ENCODE results near the gene EIF2B1.

The EIF2B1 gene

DNA sequence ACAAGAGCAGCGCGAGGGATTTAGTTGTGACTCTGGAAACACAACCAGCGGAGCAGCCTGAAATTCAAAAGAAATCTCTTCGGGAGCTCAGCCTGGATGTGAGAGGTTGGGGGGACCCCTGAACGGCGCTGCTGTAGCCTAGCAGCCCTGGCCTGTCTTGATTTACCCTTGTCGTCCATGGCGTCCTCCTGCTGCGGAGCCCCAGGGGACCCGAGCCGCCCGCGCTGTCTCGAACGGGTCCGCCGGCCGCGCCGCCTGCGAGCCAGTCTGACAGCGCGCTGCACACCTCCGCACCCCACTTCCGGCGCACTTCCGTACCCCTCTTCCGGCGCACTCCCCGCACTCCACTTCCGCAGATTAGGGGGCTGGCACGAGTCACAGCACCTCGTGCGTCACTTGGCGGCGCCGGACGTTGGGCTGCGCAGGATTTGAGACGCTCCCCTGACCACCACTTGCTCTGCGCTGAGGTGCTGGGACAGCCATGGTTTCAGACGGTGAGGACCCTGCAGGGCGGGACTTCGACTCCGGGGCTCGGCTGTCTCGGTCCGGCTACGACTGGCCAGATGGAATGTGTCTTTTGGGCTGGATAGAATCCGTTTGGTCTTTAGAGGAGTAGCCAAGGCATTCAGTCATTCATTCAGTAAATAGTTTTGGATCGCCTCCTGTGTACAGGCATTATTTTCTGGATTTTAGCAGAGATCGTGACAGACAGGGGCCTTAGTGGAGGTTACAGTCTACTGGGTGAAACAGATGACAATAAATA, at the start of gene EIF2B1, which contains the start of gene GTF2H3:
Gene EIF2B1, minus strand, starts transcription at position 308 of the 763 bp plus-strand sequence. Its CDS starts 129 bp downstream, at position 179.
Gene GTF2H3, plus strand, starts transcription at position 451 of the 763 bp plus-strand sequence. Its CDS starts 31 bp downstream, at position 482.
- DNase-seq, result peak; percentile 97

DNA sequence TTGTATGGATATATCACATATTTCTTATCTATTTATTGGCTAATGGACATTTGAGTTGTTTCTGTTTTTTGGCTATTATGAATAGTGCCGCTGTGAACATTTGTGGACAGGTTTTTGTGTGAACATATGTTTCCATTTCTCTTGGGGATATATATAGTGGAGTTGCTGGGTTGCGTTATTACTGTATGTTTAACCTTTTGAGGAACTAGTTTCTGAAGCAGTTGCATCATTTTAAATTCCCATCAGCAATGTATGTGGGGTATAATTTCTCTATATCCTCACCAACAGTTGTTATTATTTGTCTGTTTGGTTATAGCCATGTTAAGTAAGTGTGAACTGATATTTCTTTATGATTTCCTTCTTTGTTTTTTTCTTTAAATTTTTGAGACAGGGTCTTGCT, 48.1 kb upstream of the EIF2B1 start:
- no peak for DNase-seq

DNA sequence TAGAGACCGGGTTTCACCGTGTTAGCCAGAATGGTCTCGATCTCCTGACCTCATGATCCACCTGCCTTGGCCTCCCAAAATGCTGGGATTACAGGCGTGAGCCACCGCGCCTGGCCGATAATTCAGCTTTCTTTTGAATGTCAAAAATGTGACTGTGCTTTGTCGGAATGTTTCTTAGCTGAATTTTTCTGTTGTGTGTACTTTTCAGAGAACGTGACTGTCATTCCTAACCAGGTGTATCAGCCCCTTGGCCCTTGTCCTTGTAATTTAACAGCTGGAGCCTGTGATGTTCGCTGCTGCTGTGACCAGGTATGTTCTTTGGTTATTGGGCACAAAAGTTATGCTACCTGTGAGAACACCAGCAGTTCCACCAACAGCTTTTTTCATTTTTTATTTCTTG, 45.5 kb upstream of the EIF2B1 start:
- DNase-seq, result no peak

DNA sequence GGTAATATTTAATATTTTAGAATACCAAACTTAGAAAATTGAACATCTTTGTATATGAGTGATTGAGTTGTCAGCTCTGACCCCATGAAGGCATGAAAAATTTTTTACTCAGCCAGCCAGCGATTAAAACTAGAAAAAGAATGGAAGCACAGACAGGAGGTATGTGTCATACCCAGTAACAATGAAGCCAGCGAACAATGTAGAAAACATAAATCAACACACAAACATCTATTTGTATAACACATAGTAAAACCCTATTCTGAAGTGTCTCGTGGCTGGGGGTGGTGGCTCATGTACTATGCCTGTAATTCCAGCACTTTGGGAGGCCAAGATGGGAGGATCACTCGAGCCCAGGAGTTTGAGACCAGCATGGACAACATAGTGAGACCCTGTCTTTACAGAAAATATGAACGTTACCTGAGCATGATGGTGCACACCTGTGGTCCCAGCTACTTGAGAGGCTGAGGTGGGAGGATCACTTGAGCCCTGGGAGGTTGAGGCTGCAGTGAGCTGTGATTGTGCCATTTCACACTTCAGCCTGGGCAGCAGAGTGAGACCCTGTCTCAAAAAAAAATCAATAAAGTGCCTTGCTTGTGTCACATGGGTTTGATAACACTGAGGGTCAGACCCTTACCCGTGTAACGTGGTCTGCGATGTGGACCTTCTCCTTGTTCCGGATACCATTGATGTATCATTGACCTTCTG, 43.3 kb upstream of the EIF2B1 start:
- DNase-seq, result no peak

DNA sequence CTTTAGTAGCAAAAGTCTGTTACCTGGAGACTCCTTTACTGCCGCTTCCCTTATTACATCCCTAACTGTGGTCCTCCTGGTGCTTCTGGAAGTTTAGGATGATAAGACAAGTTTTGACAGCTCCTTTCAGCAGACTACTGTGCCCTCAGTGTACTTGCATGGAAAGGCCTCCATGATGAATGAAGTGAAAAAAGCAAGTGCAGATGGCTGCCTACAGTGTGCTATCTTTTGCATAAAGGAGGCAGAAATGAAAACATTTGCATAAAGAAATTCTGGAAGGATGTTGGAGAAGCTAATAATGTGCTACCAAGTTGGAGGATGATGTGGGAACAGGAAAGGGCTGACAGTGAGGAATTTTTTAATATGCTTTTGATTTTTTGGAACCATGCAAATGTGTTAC, 42.0 kb upstream of the EIF2B1 start:
- DNase-seq, result no peak

DNA sequence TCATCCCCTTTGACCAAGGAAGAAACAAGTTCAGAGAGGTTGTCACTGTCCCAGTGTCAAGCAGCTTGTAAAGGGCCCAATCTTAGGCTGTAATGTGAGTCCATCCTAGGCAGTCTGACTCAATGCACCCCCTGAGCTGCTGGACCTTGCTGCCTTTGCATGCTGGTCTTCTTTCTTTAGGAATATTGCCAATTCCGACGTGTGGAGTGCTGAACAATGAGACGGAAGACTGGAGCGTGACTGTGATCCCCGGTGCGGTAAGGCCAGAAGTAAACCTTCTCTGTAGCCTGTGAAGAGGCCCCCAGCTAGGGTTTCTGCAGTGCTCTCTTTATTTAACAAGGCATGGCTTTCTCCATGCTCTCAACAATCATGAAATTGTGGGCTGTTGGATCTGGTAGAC, 38.4 kb upstream of the EIF2B1 start:
- no peak for DNase-seq

DNA sequence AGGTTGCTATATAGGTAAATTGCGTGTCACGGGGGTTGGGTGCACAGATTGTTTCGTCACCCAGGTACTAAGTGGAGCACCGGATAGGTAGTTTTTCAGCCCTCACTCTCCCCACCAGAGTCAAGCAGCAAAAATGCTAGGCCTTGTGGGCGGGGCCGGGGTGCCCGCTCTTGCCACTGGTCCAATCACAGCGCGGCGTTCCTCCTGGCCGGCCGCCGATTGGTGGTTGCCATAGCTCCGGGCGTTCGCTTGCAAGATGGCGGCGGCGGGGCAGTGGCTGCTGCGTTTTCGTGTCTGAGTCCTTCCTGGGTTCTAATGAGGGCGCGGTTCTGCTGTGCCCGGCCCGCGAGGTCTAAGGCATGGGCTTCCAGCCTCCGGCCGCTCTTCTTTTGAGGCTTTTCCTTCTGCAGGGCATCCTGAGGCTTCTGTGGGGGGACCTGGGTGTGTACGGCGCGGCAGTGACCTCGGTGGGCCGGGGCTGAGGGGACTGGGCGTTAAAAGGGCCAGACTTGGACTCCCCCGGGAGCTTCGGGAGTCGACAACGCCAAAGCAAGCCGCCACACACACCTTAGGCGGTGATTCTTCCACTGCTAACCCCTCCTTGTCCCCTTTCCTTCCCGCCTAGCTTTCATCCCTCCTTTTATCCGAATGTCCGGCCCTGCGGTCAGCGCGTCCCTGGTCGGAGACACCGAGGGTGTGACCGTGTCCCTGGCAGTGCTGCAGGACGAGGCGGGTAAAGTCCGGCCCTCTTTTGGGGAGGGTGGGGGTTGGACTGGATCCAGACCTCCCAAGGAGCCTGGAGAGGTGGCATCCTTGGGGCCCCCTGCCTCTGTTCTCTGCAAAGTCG, 37.6 kb upstream of the EIF2B1 start, which contains the start of gene TCTN2:
Gene TCTN2, plus strand, starts transcription at position 232 of the 847 bp plus-strand sequence. Its CDS starts 128 bp downstream, at position 360.
- peak; percentile 96 for DNase-seq

DNA sequence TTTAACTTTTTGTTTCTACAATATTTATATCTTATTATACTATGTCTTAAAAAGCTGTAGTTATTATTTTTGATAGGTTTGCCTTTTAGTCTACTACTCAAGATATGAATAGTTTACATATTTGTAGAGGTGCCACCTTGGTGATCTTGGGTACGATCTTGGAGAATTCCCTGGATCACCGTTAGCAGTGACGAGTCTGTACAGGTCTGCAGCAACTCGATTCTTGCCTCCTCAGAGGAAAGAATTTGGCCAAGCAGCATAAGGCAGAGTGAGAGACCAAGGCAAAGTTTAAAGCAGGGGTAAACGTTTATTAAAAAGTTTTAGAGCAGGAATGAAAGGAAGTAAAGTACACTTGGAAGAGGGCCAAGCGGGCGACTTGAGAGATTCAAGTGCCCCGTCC, 34.3 kb upstream of the EIF2B1 start:
- DNase-seq, result no peak

DNA sequence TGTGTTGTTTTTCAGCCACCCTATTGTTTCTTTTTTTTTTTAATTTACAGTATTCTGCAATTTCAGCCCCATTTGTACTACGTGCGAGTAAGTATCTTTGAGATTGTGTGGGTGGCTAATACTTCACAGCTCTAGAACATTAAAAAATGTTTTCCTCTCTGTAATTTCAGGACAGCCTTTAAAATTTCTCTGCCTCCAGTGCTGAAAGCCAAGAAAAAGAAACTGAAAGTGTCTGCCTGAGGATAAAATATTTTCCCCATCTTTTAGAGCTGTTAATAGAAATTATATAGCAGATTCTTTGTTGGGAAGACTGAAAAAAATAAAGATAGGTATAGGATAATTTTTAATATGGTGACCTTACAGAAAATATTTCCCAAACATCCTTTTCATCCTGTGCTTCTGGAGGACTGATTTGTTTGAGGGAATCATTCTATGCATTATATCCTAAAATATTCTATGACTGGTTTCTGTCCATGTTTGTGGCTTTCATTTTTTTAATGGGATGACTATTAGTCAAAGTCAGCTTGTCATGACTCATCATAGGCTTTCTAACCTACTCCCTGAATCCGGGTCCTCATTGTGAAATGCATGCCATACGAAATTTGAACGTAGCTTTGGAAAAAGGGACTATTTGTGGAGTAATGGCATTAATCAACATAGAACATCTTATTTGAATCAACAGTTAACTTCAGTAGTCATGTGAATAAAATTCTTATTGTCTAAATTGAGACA, 26.7 kb upstream of the EIF2B1 start:
- no peak for DNase-seq

DNA sequence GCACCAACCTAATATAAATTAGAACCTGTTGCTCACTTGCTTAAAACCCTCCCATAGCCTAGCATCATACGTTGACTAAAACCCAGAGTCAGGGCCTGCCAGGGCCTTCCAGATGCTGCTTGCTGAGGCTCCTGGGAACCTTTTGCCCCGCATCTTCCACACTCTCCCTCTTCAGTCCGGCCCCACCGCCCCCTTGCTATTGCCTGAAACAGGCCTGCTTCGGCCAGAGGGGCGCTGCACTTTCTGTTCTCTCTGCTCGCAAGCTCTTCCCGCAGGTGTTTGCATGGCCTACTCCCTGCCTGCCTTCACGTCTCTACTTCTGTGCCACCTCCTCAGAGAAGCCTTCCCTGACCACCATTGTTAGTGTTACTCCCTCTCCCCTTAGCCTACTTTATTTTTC, 23.7 kb upstream of the EIF2B1 start:
- DNase-seq, result no peak

DNA sequence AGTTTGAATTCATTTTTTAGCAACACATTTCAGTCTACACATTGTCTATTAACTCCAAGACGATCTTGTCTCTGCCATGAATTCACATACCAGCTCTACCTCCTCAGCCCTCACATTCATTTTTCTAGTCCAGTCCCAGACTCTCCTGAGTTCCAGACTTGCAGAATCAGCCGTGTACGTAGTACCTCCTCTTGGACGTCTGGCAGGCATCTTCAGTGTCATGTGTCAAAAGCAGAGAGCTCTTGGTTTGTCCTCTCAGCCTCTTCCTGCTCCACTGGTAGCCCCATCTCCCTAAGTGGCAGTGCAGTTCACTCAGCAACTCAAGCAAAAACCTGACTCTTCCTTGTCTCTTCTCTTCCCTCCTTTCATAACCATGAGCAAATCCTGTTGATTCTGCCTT, 22.9 kb upstream of the EIF2B1 start:
- DNase-seq, result no peak

DNA sequence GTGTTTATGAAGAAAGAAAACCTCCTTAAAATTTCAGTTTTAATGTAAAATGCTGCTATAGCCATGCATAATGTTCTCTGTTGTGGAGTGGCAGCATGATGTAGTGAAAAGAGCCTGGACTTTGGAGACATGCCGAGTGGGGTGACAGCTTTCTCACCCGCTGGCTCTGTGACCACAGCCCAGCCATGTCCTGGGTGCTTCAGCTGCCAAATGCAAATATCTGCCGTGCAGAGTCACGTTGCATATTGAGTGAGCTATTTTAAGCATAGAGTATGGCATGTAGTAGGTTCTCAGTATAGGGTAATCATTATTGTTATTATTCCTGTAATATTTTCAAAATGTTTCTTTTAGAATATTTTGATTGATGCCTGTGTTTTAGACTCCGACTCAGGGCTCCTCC, 21.9 kb upstream of the EIF2B1 start:
- DNase-seq, result no peak

DNA sequence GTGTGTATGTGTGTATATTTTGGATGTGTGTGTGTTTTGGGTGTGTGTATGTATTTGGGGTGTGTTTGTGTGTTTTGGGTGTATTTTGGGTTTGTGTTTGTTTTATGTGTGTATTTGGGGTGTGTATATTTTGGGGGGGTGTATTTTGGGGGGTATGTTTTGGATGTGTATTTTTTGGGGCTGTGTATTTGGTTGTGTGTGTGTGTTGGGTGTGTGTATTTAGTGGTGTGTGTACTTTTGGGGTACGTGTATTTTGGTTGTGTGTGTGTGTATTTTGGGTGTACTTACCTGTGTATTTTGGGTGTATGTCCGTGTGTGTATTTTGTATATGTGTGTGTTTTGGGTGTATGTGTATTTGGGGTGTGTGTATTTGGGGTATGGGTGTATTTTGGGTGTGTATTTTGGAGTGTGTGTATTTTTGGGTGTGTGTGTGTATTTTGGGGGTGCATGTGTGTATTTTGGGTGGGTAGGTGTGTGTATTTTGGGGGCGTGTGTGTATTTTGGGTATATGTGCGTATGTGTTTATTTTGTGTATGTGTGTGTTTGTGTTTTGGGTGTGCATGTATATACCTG, 20.7 kb upstream of the EIF2B1 start:
- no peak for DNase-seq

DNA sequence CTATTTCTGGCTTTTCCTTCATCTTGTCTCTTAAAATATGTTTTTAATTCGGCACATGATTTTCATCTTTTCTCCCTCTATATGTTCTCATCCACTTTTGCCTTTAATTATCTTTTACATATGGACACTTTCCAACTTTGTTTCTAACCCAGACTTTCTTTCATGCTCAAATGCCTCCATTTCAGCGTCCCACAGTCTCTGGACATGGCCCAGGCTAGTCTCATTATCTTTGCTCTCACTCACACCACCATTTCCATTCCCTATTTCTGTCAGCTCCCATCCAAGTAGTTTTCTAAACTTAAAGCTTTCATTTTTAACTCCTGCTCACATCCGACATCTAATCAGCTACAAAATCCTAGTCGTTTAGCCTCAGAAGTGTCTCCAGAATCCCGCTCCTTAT, 14.9 kb upstream of the EIF2B1 start:
- DNase-seq, result no peak

DNA sequence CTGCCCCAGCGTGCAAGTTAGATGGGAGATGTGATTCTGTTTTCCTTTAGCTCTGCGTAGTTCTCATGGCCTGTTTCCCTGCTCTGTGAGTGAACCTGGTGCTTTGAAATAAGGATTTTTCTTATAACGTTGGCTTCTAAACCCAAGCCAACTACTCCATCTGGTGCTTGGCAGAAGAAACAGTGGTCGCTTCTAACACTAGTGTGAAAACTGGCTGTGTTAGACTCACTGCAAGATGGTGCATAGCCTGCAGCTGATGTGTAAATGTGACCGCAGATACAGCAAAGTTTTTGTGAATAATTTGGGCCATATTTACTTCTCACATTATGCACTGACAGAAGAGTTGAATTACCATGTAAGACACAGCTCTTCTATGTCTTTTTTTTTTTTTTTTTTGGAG, 12.4 kb upstream of the EIF2B1 start:
- no peak for DNase-seq

DNA sequence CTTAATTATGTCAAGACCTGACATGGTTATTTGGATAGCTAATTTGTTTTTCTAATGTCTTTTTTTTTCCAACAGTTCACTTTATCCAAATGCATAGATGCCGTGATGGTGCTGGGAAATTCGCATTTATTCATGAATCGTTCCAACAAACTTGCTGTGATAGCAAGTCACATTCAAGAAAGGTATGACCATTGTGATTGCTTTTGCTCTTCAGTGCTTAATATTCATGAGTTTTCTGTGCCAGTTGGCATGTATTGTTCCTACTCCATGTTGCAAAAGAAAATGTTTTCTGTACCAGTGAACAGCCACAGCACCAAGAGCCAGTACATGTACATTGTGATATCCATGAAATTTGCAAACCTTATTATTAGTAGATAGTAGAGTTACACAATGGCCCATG, 11.9 kb upstream of the EIF2B1 start:
- DNase-seq, result no peak

DNA sequence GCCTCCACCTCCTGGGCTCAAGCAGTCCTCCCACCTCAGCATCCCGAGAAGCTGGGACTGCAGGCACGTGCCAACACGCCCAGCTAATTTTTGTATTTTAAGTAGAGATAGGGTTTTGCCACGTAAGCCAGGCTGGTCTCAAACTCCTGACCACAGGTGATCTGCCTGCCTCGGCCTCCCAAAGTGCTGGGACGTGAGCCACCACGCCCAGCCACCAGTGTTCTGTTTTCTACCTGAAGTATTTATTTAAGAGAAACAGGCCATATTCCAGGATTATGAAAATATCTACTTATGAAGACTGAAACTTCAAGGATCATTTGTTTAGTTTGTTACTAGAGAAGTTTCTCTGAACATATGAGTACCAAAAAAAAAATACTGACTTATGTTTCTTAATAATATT, 10.4 kb upstream of the EIF2B1 start:
- no peak for DNase-seq

DNA sequence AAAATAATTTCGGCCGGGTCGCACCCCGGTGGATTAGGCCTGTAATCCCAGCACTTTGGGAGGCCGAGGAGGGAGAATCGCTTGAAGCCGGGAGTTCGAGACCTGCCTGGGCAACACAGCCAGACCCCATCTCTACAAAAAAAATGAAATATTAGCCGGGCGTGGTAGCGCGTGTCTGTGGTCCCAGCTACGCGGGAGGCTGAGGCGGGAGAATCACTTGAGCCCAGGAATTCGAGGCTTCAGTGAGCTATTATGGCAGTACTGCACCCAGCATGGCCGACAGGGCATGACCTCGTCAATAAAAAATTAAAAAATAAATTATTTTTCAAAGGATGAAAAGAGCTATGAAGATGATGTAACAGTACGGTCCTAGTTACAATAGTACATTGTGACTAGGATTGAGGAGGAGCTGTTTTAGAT, 666 bp upstream of the EIF2B1 start:
- DNase-seq, result no peak

DNA sequence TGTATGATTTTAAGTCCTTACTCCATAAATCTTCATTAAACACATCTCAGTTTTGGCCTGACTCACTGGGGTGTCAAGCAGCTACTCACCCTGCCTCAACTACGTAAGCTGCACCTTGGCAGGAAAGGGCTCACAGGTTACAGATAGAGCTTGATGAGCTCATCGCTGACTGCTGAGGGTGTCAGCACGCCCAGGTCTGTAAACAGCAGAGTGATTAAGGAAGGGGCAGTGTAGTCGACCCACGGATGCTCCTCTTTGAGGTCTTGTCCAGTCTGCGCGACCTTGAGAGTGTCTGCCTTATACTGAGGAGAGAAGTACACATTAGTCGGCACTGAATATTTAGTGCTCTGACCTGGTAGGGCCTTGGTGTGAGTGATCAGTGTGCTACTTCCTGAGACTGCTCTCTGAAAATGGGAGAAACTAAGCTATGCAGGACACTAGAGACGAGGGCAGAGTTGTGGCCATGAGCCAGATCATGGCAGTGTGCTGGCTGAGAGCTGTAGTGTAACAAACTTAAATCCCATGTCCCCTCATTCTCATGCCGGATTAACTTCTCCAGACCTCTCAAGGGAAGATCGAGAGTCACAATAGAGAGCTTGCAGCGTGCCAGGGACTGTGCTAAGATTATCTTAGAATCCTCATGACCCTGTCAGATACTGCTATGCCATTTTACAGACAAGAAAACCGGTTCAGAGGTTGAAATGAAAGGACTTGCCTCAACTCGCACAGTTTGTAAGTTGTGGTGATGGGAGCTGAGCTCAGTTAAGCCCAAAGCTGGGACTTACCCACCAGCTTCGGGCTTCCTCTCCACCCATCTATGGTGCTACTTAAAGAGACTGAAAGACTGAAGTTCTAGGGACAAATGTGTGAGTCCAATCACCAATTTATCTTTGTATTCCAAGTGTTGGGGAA, 11.6 kb downstream of the EIF2B1 start:
- no peak for DNase-seq

DNA sequence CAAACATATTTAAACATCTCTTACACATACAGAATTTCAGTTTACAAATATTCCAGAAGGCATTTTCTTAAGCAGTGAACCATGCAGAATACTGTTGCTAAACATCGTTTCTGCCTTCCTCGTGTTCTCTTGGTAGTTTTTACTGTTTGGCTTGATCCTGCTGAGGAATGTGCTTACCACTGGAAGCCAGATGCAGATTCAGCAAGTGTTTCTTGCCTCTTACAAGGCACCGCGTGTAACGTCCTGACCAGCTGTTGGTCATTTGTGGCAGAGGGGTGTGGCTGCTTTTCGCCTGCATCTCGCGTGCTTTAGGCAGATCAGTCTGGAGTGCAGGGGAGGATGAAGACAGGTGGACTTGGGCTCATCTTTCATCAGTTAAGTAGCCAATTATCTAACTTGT, 12.4 kb downstream of the EIF2B1 start:
- no peak for DNase-seq

DNA sequence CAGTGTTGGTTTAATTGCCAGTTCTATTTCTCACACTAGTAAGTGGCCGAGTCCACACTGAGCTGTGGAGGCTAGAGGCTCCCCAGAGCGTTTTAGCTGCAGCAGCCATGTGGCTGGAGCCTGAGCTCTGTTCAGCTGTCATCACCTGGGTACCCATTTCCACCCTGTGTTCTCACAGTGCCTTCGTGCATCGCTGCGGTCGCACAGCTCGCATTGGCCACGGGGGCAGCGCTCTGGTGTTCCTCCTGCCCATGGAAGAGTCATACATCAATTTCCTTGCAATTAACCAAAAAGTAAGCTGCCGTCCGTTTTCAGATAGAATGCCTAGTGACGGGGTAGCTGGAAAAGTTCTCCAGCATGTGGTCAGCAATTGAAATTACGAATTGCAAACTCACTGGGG, 15.9 kb downstream of the EIF2B1 start:
- DNase-seq, result no peak
